Gastrocnemius medialis (tissue), 4 donors: ENCODE measurements around the gene CYP2D6. TPM values are rescaled to one million over a fixed set of nuclear protein-coding genes. Genes with fewer than 3 reads are reported as not detected.
A peak's percentile ranks its signal among the peaks of the same experiment; 100 is the strongest.

Source experiments
- ATAC-seq, 2 donors: fragments of 150-250 bp; one replicate each; pipeline ENCODE4 v1.9.1; 2016
- DNase-seq, 2 donors: peaks; one replicate each; pipeline ENCODE4 v3.0.0-alpha.2; 2019
- H3K27ac ChIP-seq, 4 donors: fragments of 200-600 bp; sonication (generic); 1 replicate in 1 of 4; 2 replicates in 3 of 4; pipeline ENCODE4 v1.5.1; 2016 to 2018; ENCODE audit warnings: mild to moderate bottlenecking in 2 of 4, moderate library complexity in 1 of 4
- H3K27me3 ChIP-seq, 3 donors: fragments of 200-600 bp; sonication (generic) in 2 of 3; 1 replicate in 1 of 3; 2 replicates in 2 of 3; pipeline versions ENCODE4 v1.5.1 to v1.6.0; 2016 to 2019; ENCODE audit warnings: mild to moderate bottlenecking in 1 of 3, moderate library complexity in 1 of 3
- H3K36me3 ChIP-seq, 2 donors: fragments of 200-600 bp; sonication (generic) in 1 of 2; one replicate each; pipeline ENCODE4 v1.5.1; 2017 to 2018
- H3K4me1 ChIP-seq, 2 donors: fragments of 200-600 bp; sonication (generic) in 1 of 2; one replicate each; pipeline ENCODE4 v1.5.1; 2016 to 2017; ENCODE audit warnings: mild to moderate bottlenecking in 2 of 2
- H3K4me3 ChIP-seq, 4 donors: fragments of 200-600 bp; sonication (generic) in 3 of 4; 1 replicate in 1 of 4; 2 replicates in 3 of 4; pipeline ENCODE4 v1.5.1; 2016 to 2019; ENCODE audit warnings: mild to moderate bottlenecking in 2 of 4
- H3K9me3 ChIP-seq, 3 donors: fragments of 200-600 bp; sonication (generic) in 2 of 3; 1 replicate in 1 of 3; 2 replicates in 2 of 3; pipeline ENCODE4 v1.5.1; 2016 to 2019
- CTCF ChIP-seq, 5 experiments: fragments of 450-650 bp in 3 of 5; fragments of 200-600 bp in 2 of 5; sonication (generic) in 2 of 5; IDR thresholded peaks in 4 of 5; conservative IDR thresholded peaks in 1 of 5; 1 replicate in 4 of 5; 2 replicates in 1 of 5; pipeline ENCODE4 v1.5.1; 2016 to 2019; ENCODE audit warnings: antibody characterized with exemption in 5 of 5, mild to moderate bottlenecking in 3 of 5, moderate library complexity in 3 of 5
- POLR2A ChIP-seq, 2 donors: fragments of 450-650 bp; IDR thresholded peaks; one replicate each; pipeline ENCODE4 v1.6.1; 2017; ENCODE audit warnings: antibody characterized with exemption in 2 of 2, mild to moderate bottlenecking in 2 of 2, moderate library complexity in 2 of 2
- in situ Hi-C, 4 donors: fragments of 200-750 bp; cut with MboI; loops; one replicate each; pipeline versions ENCODE4 v1.15.0 to v1.8.0; 2017; ENCODE audit warnings: low sequenced_read_pairs in 4 of 4
- intact Hi-C: fragments of 100-400 bp; cut with DNase I; formaldehyde crosslinking; loops from one replicate; pipeline ENCODE4 v1.15.1; 2023; ENCODE audit warnings: low total_unique reads
- total RNA-seq, 4 donors: library from RNA; depleted of rRNA; stranded (reverse); fragments of >200 nt; gene quantifications; one replicate each; pipeline versions ENCODE4 v1.1.0 to v1.2.3, GENCODE V29; 2016

The CYP2D6 gene
- total RNA-seq, 4 donors from 2014 or later: 0.15 to 0.24 TPM; not detected in 2

DNA sequence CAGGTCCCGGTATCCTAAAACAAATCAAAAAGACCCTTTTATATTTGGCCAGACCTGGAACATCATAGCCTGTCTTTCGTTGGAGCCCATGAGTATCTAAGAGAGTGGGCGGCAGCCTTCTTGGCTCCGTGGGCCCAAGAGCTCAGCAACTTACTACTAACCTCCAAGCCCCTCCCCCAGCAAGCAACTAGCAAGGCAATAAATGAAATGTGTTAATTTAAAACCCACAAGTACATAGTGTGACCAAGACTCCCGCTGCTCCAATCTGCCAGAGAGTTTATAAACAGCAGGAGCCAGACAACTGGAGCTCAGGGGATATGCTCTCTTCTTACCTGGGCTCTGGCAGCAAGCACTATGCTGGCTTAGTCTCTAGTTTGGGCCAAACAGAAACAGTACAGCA lies 40.8 kb upstream of the CYP2D6 start:
- Histone ChIP-seq H3K9me3 (no peaks in the 10 kb centered on the region), H3K4me1 (peaks cover 5 to 6% of the 10 kb centered on the region in 2 donors), H3K36me3 (peaks cover 0 to 12% of the 10 kb centered on the region in 2 donors), H3K27me3 (no peaks in the 10 kb centered on the region), H3K27ac (no peak overlapping the region), H3K4me3 (no peak overlapping the region)
- DNase-seq: no peak
- intact Hi-C loops (no loop called here), in situ Hi-C loops (loop anchor here in 2 of 4 donors (5.0 to 25.0 kb wide), 2 partner anchors 261 to 266 kb away; partner anchors contain the start of gene NFAM1 (in 2 of the 2))
- no peak for TF ChIP-seq CTCF (IDR thresholded peaks at IDR 0.05 in 4 of 5, conservative IDR thresholded peaks at IDR 0.05 in 1 of 5)
- no peak for TF ChIP-seq POLR2A (IDR thresholded peaks at IDR 0.05)
- peak in 1 of 2 donors; percentile 25 for ATAC-seq

- ATAC-seq (no peak), DNase-seq (no peak)
- H3K27ac ChIP-seq: no peak overlapping the region
- in situ Hi-C loops (loop anchor here in 2 of 4 donors (5.0 to 25.0 kb wide), 2 partner anchors 261 to 266 kb away; partner anchors contain the start of gene NFAM1 (in 2 of the 2)), intact Hi-C loops (no loop called here)
- no peaks in the 10 kb centered on the region for H3K27me3 ChIP-seq
- no peak for TF ChIP-seq POLR2A (IDR thresholded peaks at IDR 0.05)
- TF ChIP-seq CTCF (IDR thresholded peaks at IDR 0.05 in 4 of 5, conservative IDR thresholded peaks at IDR 0.05 in 1 of 5): no peak
- H3K4me1 ChIP-seq: peaks cover 5 to 6% of the 10 kb centered on the region in 2 donors
- H3K9me3 ChIP-seq: no peaks in the 10 kb centered on the region
- H3K4me3 ChIP-seq: no peak overlapping the region
- H3K36me3 ChIP-seq: peaks cover 0 to 12% of the 10 kb centered on the region in 2 donors
Measured at GRCh38 chr22:42170946-42171345, 40.3 kb upstream of the CYP2D6 start.

- H3K9me3 ChIP-seq: no peaks in the 10 kb centered on the region
- peaks cover 5 to 6% of the 10 kb centered on the region in 2 donors for H3K4me1 ChIP-seq
- no peak overlapping the region for H3K27ac ChIP-seq
- H3K36me3 ChIP-seq: peaks cover 0 to 12% of the 10 kb centered on the region in 2 donors
- peak in 1 of 2 donors; percentile 43 for DNase-seq
- intact Hi-C loops: loop anchor here (1.0 kb wide), 1 partner anchor 268 kb away; no protein-coding TSS in a partner anchor
- ATAC-seq: peak in 1 of 2 donors; percentile 55
- in situ Hi-C loops: loop anchor here in 3 of 4 donors (5.0 to 25.0 kb wide), 3 partner anchors 268 to 273 kb away; partner anchors contain the start of gene NFAM1 (in 1 of the 3)
- peak; percentile 71 to 77 (median 75) for TF ChIP-seq CTCF (IDR thresholded peaks at IDR 0.05 in 4 of 5, conservative IDR thresholded peaks at IDR 0.05 in 1 of 5)
- TF ChIP-seq POLR2A (IDR thresholded peaks at IDR 0.05): no peak
- H3K27me3 ChIP-seq: no peaks in the 10 kb centered on the region
- H3K4me3 ChIP-seq: no peak overlapping the region
Measured at GRCh38 chr22:42169055-42169469, 38.5 kb upstream of the CYP2D6 start.

DNA sequence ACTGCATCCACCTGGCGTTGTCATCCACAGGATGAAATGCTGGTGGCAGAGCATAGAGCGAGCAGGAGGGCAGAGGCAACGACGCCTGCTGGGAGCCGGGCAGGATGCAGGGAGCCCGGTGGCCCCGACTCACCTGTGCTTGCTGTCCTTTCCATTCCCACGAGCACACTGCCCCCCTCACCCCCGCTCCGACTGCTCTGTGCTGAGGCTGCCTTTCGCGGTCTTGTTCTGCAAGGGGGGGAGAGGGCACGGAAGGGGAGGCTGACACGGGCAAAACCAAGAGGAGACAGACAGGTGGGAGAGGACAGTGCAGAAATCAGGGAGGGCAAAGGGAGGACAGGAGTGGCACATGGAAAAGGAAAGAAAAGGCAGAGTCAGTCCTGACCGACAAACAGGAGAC lies 37.9 kb upstream of the CYP2D6 start:
- intact Hi-C loops: no loop called here
- ATAC-seq: no peak

More for the DNA sequence above, 37.9 kb upstream of the CYP2D6 start:
- Histone ChIP-seq H3K4me1 (peaks cover 5 to 6% of the 10 kb centered on the region in 2 donors), H3K4me3 (no peak overlapping the region), H3K9me3 (no peaks in the 10 kb centered on the region), H3K27me3 (no peaks in the 10 kb centered on the region), H3K27ac (no peak overlapping the region), H3K36me3 (peaks cover 0 to 12% of the 10 kb centered on the region in 2 donors)
- no peak for DNase-seq
- TF ChIP-seq CTCF (IDR thresholded peaks at IDR 0.05 in 4 of 5, conservative IDR thresholded peaks at IDR 0.05 in 1 of 5) (no peak), POLR2A (IDR thresholded peaks at IDR 0.05) (no peak)
- in situ Hi-C loops: loop anchor here in 3 of 4 donors (5.0 to 25.0 kb wide), 3 partner anchors 269 to 274 kb away; partner anchors contain the start of gene NFAM1 (in 1 of the 3)
